Stimulated activated naive CD8-positive, alpha-beta T cell treated with anti-CD3 and anti-CD28 coated beads, Interleukin-15, Interleukin-2, amounts not matched to agents 100 U/mL and 50 U/mL, for 24 hours (primary cell): ENCODE measurements around the gene DSG2.

ENCODE experiments used
- ATAC-seq: fragments of 150-1000 bp; cut with Tn5 transposase; one replicate; pipeline ENCODE4 v1.10.0; 2021
- DNase-seq: peaks from one replicate; pipeline ENCODE4 v3.0.0; 2021

DSG2 gene

GRCh38 chr18:31555971-31556747, 58.2 kb downstream of the DSG2 start:
- peak; percentile 20 for DNase-seq
- peak; percentile 66 for ATAC-seq

GRCh38 chr18:31557446-31557845, 59.5 kb downstream of the DSG2 start:
- DNase-seq (no peak), ATAC-seq (no peak)

GRCh38 chr18:31558567-31558966, 60.6 kb downstream of the DSG2 start:
- ATAC-seq (no peak), DNase-seq (no peak)

GRCh38 chr18:31562726-31563125, 64.7 kb downstream of the DSG2 start:
- DNase-seq (no peak), ATAC-seq (no peak)

GRCh38 chr18:31563778-31564177, 65.8 kb downstream of the DSG2 start:
- ATAC-seq, result no peak
- DNase-seq, result no peak

- no peak for ATAC-seq
Measured at GRCh38 chr18:31565345-31565744, 67.4 kb downstream of the DSG2 start.

GRCh38 chr18:31565782-31566512, 68.0 kb downstream of the DSG2 start:
- ATAC-seq, result no peak
- DNase-seq, result no peak

More at GRCh38 chr18:31565345-31565744, 67.4 kb downstream of the DSG2 start:
- DNase-seq, result no peak

GRCh38 chr18:31566576-31567306, 68.8 kb downstream of the DSG2 start:
- ATAC-seq, result no peak
- DNase-seq, result no peak

- ATAC-seq (no peak), DNase-seq (no peak)
Measured at GRCh38 chr18:31572368-31572767, 74.4 kb downstream of the DSG2 start.

- DNase-seq (no peak), ATAC-seq (no peak)
Measured at GRCh38 chr18:31573051-31573450, 75.1 kb downstream of the DSG2 start.

- no peak for DNase-seq
Measured at GRCh38 chr18:31574359-31574758, 76.4 kb downstream of the DSG2 start.

GRCh38 chr18:31575515-31576257, 77.7 kb downstream of the DSG2 start:
- ATAC-seq (no peak), DNase-seq (no peak)

More at GRCh38 chr18:31574359-31574758, 76.4 kb downstream of the DSG2 start:
- no peak for ATAC-seq

GRCh38 chr18:31576670-31577069, 78.7 kb downstream of the DSG2 start:
- DNase-seq, result no peak
- ATAC-seq, result no peak

- ATAC-seq (no peak), DNase-seq (no peak)
Measured at GRCh38 chr18:31577195-31577594, 79.2 kb downstream of the DSG2 start.

GRCh38 chr18:31578126-31578525, 80.1 kb downstream of the DSG2 start:
- no peak for ATAC-seq

GRCh38 chr18:31579375-31579774, 81.4 kb downstream of the DSG2 start:
- ATAC-seq (no peak), DNase-seq (no peak)

More at GRCh38 chr18:31578126-31578525, 80.1 kb downstream of the DSG2 start:
- DNase-seq, result no peak

GRCh38 chr18:31581498-31582197, 83.7 kb downstream of the DSG2 start:
- DNase-seq (no peak), ATAC-seq (no peak)

- ATAC-seq (peak; percentile 61), DNase-seq (no peak)
Measured at GRCh38 chr18:31583185-31583854, 85.3 kb downstream of the DSG2 start.

GRCh38 chr18:31585991-31586390, 88.0 kb downstream of the DSG2 start:
- no peak for ATAC-seq
- DNase-seq, result no peak

- ATAC-seq (no peak), DNase-seq (no peak)
Measured at GRCh38 chr18:31586616-31587015, 88.6 kb downstream of the DSG2 start.

- no peak for ATAC-seq
- no peak for DNase-seq
Measured at GRCh38 chr18:31587529-31587928, 89.6 kb downstream of the DSG2 start.
